ENCODE data around the gene DCDC1. TPM values are rescaled to one million over a fixed set of nuclear protein-coding genes. Genes with fewer than 3 reads are reported as not detected.

DCDC1 gene
- total RNA-seq, 1 donor from 2014 or later: 6.9 TPM

- no peak for TF ChIP-seq CTCF (IDR thresholded peaks at IDR 0.05; ENCODE audit: unreplicated experiment)
These were observed 491.1 kb downstream of the DCDC1 start for GRCh38 chr11:30878400-30878799.

GRCh38 chr11:30876663-30877396 lies 492.7 kb downstream of the DCDC1 start:
- H3K4me3 Mint-ChIP-seq (ENCODE audit: low read depth): no peak overlapping the region
- DNase-seq (ENCODE audit: low spot score, unreplicated experiment): no peak
- no peak overlapping the region for H3K27ac Mint-ChIP-seq
- no peak for TF ChIP-seq CTCF (IDR thresholded peaks at IDR 0.05; ENCODE audit: unreplicated experiment)
- H3K4me1 Mint-ChIP-seq (ENCODE audit: low read depth): no peaks in the 10 kb centered on the region
- no peaks in the 10 kb centered on the region for H3K36me3 Mint-ChIP-seq (ENCODE audit: insufficient read depth)
- no peaks in the 10 kb centered on the region for H3K9me3 Mint-ChIP-seq (ENCODE audit: low read depth)
- no peaks in the 10 kb centered on the region for H3K27me3 Mint-ChIP-seq

More at GRCh38 chr11:30878400-30878799, 491.1 kb downstream of the DCDC1 start:
- Mint-ChIP-seq H3K27ac (no peak overlapping the region), H3K27me3 (no peaks in the 10 kb centered on the region), H3K36me3 (ENCODE audit: insufficient read depth) (no peaks in the 10 kb centered on the region), H3K9me3 (ENCODE audit: low read depth) (no peaks in the 10 kb centered on the region), H3K4me3 (ENCODE audit: low read depth) (no peak overlapping the region), H3K4me1 (ENCODE audit: low read depth) (no peaks in the 10 kb centered on the region)
- no peak for DNase-seq (ENCODE audit: low spot score, unreplicated experiment)

DNA sequence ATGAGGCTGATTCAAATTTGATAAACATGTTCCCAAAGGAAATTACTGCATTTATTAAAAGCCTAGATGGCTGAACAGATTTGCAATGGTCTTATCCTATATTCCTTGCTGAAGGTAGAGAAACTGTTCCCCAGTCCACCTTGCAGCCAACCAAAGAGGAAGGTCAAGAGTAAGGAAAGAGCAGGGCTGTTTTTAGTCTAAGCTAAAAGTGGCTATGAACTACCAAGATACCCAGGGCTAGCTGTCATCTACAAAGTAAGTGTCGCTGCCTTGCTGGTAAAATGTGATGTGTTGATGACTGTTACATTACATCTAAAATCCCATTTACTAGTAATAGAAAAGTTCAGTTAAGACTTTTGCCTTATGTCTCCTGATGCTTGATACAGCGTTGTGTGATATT lies 493.3 kb downstream of the DCDC1 start:
- Mint-ChIP-seq H3K9me3 (ENCODE audit: low read depth) (no peaks in the 10 kb centered on the region), H3K27ac (no peak overlapping the region), H3K4me1 (ENCODE audit: low read depth) (no peaks in the 10 kb centered on the region), H3K4me3 (ENCODE audit: low read depth) (no peak overlapping the region), H3K27me3 (no peaks in the 10 kb centered on the region), H3K36me3 (ENCODE audit: insufficient read depth) (no peaks in the 10 kb centered on the region)
- no peak for DNase-seq (ENCODE audit: low spot score, unreplicated experiment)
- no peak for TF ChIP-seq CTCF (IDR thresholded peaks at IDR 0.05; ENCODE audit: unreplicated experiment)

DNA sequence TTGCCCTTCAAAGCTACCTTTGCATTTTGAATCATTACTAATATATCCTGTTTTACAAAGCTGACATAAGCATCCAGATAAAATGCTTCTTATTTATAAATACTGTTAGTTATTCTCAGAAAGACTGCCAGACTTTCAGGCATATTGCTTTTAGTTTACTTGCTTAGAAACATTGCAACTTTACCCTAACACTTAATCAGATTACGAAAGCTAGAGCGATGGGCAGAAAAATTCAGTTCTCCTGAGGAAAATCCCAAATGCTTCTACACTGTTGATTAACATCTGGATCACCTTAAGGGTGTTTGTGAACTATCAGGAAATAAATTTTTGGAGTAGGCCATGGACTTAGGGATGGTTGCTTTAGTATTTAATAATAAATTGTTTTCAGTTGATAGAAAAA lies 493.7 kb downstream of the DCDC1 start:
- Mint-ChIP-seq H3K4me1 (ENCODE audit: low read depth) (no peaks in the 10 kb centered on the region), H3K36me3 (ENCODE audit: insufficient read depth) (no peaks in the 10 kb centered on the region), H3K27ac (no peak overlapping the region), H3K9me3 (ENCODE audit: low read depth) (no peaks in the 10 kb centered on the region), H3K4me3 (ENCODE audit: low read depth) (no peak overlapping the region), H3K27me3 (no peaks in the 10 kb centered on the region)
- no peak for TF ChIP-seq CTCF (IDR thresholded peaks at IDR 0.05; ENCODE audit: unreplicated experiment)
- DNase-seq (ENCODE audit: low spot score, unreplicated experiment): no peak

DNA sequence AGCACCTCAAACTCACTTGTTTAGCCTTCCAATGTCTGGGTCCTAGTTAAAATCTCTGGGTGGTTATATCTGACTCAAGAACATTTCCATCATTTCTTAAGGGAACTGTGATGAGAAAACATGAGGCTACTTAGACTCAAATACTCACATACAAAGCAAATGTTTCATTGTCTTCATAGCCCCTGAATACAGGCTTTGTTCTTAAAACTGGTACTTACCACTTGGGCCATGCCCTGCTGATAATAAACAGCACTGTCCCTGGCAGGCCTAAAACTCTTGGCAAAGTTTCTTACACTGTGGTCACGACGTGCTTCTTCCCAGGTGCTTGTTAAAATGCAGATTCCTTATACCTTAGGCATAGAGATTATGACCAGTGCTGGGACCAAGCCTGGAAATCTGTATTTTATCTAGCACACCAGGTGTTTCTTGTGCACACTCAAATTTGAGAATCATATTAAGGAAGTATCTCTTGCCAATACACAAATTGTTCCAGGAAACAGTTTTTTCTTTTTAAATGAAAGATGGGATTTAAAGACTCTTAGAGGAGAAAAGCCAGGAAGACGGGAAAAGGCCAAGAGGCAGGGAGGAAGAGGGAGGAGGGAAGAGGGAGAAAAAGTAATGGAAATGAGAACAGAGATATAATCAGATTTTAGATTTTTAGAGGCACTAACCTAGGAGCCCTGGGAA lies 495.5 kb downstream of the DCDC1 start:
- no peak for DNase-seq (ENCODE audit: low spot score, unreplicated experiment)
- Mint-ChIP-seq H3K4me1 (ENCODE audit: low read depth) (peaks cover 9% of the 10 kb centered on the region), H3K9me3 (ENCODE audit: low read depth) (no peaks in the 10 kb centered on the region), H3K4me3 (ENCODE audit: low read depth) (no peak overlapping the region), H3K27ac (no peak overlapping the region), H3K27me3 (no peaks in the 10 kb centered on the region), H3K36me3 (ENCODE audit: insufficient read depth) (no peaks in the 10 kb centered on the region)
- TF ChIP-seq CTCF (IDR thresholded peaks at IDR 0.05; ENCODE audit: unreplicated experiment): no peak
